Measurements from ENCODE around the gene SH3RF3.

SH3RF3 gene

DNA sequence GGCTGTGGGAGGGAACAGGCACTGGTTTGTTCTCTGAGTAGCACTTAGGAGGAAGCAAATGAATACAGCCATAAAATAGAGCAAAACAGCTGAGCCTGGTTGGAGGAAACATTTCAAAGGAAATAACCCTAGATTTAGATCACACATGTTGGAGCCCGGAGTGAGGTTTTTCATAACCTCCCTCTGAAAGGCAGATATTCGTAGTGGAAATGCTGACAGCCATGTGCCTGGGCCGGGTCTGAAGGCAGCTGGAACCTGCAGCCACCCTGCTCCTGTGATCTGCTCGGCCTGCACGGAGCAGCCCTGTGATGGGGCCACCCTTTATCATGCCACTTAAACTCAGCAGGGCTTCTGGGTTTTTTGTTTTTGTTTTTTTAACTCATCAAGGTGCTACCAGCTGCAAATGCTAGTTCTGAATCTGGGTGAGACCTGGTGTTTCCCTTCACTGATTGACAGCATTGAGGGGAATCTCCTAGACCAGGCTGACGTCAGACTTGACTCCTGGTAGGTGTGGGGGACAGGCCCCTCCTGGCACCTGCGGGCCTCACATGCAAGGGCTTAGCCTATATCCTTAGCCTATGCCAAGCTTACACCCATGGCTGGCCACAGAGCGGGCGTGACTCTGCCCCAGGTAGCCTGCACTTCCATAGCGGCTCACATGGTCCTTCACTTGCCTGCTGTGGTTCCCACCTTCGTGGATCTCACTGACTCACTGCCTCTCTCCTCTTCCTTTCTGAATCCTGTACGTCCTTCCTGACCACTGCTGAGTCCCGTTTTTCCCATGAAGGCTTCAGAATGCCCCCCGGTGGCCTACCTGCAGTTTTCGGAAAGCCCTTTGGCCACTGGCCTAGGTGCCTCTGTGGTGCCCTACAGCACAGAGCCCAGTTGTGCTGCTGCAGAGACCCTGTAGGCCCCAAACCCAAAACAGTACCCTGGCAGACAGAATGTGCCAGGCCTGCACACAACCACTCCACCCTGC is 267.5 kb downstream of the SH3RF3 start:
- Mint-ChIP-seq H3K36me3 (peaks cover 4% of the 10 kb centered on the region), H3K27me3 (no peaks in the 10 kb centered on the region), H3K4me1 (ENCODE audit: low read depth) (peaks cover 17% of the 10 kb centered on the region), H3K27ac (no peak overlapping the region), H3K4me3 (no peak overlapping the region), H3K9me3 (ENCODE audit: low read depth) (no peaks in the 10 kb centered on the region)

- Mint-ChIP-seq H3K27ac (no peak overlapping the region), H3K27me3 (no peaks in the 10 kb centered on the region), H3K4me1 (ENCODE audit: low read depth) (peaks cover 20% of the 10 kb centered on the region), H3K36me3 (peaks cover 4% of the 10 kb centered on the region), H3K9me3 (ENCODE audit: low read depth) (no peaks in the 10 kb centered on the region), H3K4me3 (no peak overlapping the region)
Observed at GRCh38 chr2:109397893-109398292, 268.9 kb downstream of the SH3RF3 start.

- H3K4me3 Mint-ChIP-seq, result no peak overlapping the region
- no peak overlapping the region for H3K27ac Mint-ChIP-seq
- peaks cover 4% of the 10 kb centered on the region for H3K36me3 Mint-ChIP-seq
- no peaks in the 10 kb centered on the region for H3K27me3 Mint-ChIP-seq
- peaks cover 25% of the 10 kb centered on the region for H3K4me1 Mint-ChIP-seq (ENCODE audit: low read depth)
- H3K9me3 Mint-ChIP-seq (ENCODE audit: low read depth), result no peaks in the 10 kb centered on the region
Observed at GRCh38 chr2:109398366-109399015, 269.5 kb downstream of the SH3RF3 start.

GRCh38 chr2:109399066-109399465 is 270.1 kb downstream of the SH3RF3 start:
- no peaks in the 10 kb centered on the region for H3K9me3 Mint-ChIP-seq (ENCODE audit: low read depth)
- H3K4me3 Mint-ChIP-seq, result no peak overlapping the region
- peaks cover 4% of the 10 kb centered on the region for H3K36me3 Mint-ChIP-seq
- H3K4me1 Mint-ChIP-seq (ENCODE audit: low read depth), result peaks cover 25% of the 10 kb centered on the region
- H3K27ac Mint-ChIP-seq, result no peak overlapping the region
- H3K27me3 Mint-ChIP-seq, result no peaks in the 10 kb centered on the region

- H3K4me1 Mint-ChIP-seq (ENCODE audit: low read depth), result peaks cover 25% of the 10 kb centered on the region
- no peak overlapping the region for H3K4me3 Mint-ChIP-seq
- no peaks in the 10 kb centered on the region for H3K9me3 Mint-ChIP-seq (ENCODE audit: low read depth)
- no peak overlapping the region for H3K27ac Mint-ChIP-seq
- H3K27me3 Mint-ChIP-seq, result no peaks in the 10 kb centered on the region
- peaks cover 8% of the 10 kb centered on the region for H3K36me3 Mint-ChIP-seq
Observed at GRCh38 chr2:109400102-109400501, 271.1 kb downstream of the SH3RF3 start.

- Mint-ChIP-seq H3K4me1 (ENCODE audit: low read depth) (peaks cover 20% of the 10 kb centered on the region), H3K27me3 (no peaks in the 10 kb centered on the region), H3K27ac (no peak overlapping the region), H3K9me3 (ENCODE audit: low read depth) (no peaks in the 10 kb centered on the region), H3K4me3 (no peak overlapping the region), H3K36me3 (peaks cover 12% of the 10 kb centered on the region)
Observed at GRCh38 chr2:109401370-109401769, 272.4 kb downstream of the SH3RF3 start.

GRCh38 chr2:109402180-109402579 is 273.2 kb downstream of the SH3RF3 start:
- no peaks in the 10 kb centered on the region for H3K9me3 Mint-ChIP-seq (ENCODE audit: low read depth)
- peaks cover 12% of the 10 kb centered on the region for H3K4me1 Mint-ChIP-seq (ENCODE audit: low read depth)
- H3K27ac Mint-ChIP-seq, result no peak overlapping the region
- H3K27me3 Mint-ChIP-seq, result no peaks in the 10 kb centered on the region
- peaks cover 12% of the 10 kb centered on the region for H3K36me3 Mint-ChIP-seq
- no peak overlapping the region for H3K4me3 Mint-ChIP-seq

- no peaks in the 10 kb centered on the region for H3K9me3 Mint-ChIP-seq (ENCODE audit: low read depth)
- H3K27me3 Mint-ChIP-seq, result no peaks in the 10 kb centered on the region
- peaks cover 12% of the 10 kb centered on the region for H3K36me3 Mint-ChIP-seq
- peak overlapping the region; percentile 34 for H3K27ac Mint-ChIP-seq
- no peak overlapping the region for H3K4me3 Mint-ChIP-seq
- H3K4me1 Mint-ChIP-seq (ENCODE audit: low read depth), result peaks cover 8% of the 10 kb centered on the region
Observed at GRCh38 chr2:109402980-109403840, 274.2 kb downstream of the SH3RF3 start.

- no peaks in the 10 kb centered on the region for H3K27me3 Mint-ChIP-seq
- H3K27ac Mint-ChIP-seq, result no peak overlapping the region
- peaks cover 8% of the 10 kb centered on the region for H3K4me1 Mint-ChIP-seq (ENCODE audit: low read depth)
- H3K4me3 Mint-ChIP-seq, result no peak overlapping the region
- H3K36me3 Mint-ChIP-seq, result peaks cover 12% of the 10 kb centered on the region
- no peaks in the 10 kb centered on the region for H3K9me3 Mint-ChIP-seq (ENCODE audit: low read depth)
Observed at GRCh38 chr2:109403841-109404201, 274.8 kb downstream of the SH3RF3 start.

DNA sequence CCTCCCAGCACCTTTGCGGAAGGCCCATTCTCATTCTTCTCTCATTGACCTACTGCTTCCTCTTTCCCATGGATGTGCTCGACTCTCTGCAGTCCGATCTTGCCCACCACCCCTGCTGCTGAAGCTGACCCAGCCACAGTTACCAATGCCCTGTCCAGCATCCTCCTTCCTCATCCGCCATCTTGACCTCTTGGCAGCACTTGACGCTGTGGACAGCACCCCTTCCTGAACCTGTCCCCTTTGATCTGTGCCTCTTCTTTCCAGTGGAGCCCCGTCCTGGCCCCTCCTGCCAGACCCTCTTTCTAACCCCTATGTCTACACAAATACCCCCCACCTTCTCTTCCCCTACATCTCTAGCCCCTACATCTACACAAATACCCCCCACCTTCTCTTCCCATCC is 275.7 kb downstream of the SH3RF3 start:
- Mint-ChIP-seq H3K27me3 (no peaks in the 10 kb centered on the region), H3K4me1 (ENCODE audit: low read depth) (peaks cover 8% of the 10 kb centered on the region), H3K9me3 (ENCODE audit: low read depth) (no peaks in the 10 kb centered on the region), H3K36me3 (peaks cover 12% of the 10 kb centered on the region), H3K4me3 (no peak overlapping the region), H3K27ac (no peak overlapping the region)

DNA sequence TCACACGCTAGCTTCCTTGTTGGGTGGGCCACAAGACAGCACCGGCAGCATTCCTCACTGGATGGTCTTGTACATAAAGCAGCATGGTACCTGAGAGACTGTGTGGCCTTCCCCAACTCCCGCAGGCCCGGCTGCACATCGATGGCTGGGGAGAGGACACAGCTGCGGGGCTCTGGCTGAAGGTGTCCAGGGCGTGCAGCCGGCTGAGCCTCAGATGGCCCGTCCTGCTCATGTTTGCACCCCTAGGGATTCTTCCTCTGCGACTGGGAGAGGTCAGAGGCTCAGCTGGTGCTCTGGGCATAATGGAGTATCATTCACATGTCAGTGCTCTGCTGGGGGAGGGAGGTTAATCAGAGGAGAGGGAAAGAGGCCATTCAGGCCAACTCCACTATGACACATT is 276.9 kb downstream of the SH3RF3 start:
- peaks cover 8% of the 10 kb centered on the region for H3K4me1 Mint-ChIP-seq (ENCODE audit: low read depth)
- no peaks in the 10 kb centered on the region for H3K27me3 Mint-ChIP-seq
- H3K9me3 Mint-ChIP-seq (ENCODE audit: low read depth), result no peaks in the 10 kb centered on the region
- no peak overlapping the region for H3K27ac Mint-ChIP-seq
- no peak overlapping the region for H3K4me3 Mint-ChIP-seq
- H3K36me3 Mint-ChIP-seq, result peaks cover 7% of the 10 kb centered on the region

DNA sequence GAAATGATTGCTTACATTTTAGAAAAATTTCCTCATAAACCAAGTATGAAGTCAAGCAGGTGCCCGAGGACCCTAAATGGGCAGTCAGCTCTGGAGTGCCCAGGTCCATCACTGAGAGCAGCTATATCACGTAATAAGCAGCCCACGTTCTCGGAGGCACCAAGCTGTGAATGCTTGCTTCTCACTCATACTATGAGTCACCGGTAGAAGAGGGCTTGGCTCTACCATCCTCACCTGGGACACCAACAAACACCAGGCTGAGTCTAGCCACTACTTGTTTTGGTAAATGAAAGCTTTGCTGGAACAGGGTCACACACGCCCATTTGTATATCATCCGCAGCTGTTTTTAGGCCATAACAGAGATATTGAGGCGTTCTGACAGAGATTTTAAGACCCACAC is 277.3 kb downstream of the SH3RF3 start:
- Mint-ChIP-seq H3K9me3 (ENCODE audit: low read depth) (no peaks in the 10 kb centered on the region), H3K27me3 (no peaks in the 10 kb centered on the region)

DNA sequence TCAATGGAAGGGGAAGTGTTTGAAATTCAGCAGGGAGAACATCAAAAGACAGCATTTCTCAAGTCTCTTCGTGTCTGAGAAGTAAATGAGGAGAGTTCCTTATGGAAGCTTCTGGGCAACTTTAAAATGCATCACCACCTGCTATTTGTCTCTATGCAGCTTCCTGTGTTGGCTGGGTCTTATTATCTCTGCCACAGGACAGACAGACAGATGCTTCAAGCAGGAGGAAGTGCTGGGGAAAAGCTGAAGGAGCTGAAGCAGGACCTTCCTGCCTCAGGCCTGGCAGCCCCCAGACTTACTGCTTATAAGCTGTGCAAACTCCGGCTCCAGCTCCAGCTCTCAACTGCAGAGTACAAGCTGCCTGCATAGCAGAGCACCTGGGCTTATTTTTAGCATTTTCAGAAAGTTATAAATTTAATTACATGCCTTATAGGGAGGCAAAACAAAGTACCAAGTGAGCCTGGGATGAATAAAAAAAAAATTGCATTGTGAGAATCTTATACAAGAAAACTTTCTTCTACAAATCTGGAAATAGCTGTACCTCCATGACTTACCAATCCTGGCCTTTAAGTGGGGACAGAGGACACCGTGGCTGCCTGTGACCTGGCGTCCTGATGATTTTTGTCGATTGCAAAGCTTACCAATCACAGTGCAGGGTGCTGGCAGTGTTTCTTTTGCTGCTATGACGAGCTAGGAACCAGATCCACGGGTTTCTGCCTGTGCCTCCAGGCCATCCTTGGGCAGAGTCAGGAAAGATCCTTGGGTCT is 278.5 kb downstream of the SH3RF3 start:
- Mint-ChIP-seq H3K4me1 (ENCODE audit: low read depth) (peaks cover 8% of the 10 kb centered on the region), H3K27me3 (no peaks in the 10 kb centered on the region), H3K27ac (no peak overlapping the region), H3K9me3 (ENCODE audit: low read depth) (no peaks in the 10 kb centered on the region), H3K36me3 (peaks cover 7% of the 10 kb centered on the region), H3K4me3 (no peak overlapping the region)

More for the DNA sequence above, 277.3 kb downstream of the SH3RF3 start:
- no peak overlapping the region for H3K27ac Mint-ChIP-seq
- H3K4me1 Mint-ChIP-seq (ENCODE audit: low read depth), result peaks cover 8% of the 10 kb centered on the region
- peaks cover 7% of the 10 kb centered on the region for H3K36me3 Mint-ChIP-seq
- H3K4me3 Mint-ChIP-seq, result no peak overlapping the region

DNA sequence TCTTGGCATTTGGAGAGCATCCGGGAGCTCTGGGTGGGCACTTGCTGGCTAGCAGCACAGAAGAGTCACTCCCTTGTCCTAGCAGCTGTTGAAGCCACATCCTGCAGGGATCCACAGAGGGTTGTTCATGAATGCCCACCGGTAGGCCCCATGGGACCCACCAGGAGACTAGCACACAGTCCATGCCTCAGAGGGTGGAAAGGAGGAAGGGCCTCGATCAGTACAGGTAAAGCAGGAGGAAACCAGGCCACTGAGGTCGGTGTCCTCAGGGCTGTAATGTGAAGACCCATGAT is 279.0 kb downstream of the SH3RF3 start:
- Mint-ChIP-seq H3K36me3 (peaks cover 7% of the 10 kb centered on the region), H3K27ac (no peak overlapping the region), H3K27me3 (no peaks in the 10 kb centered on the region), H3K9me3 (ENCODE audit: low read depth) (no peaks in the 10 kb centered on the region), H3K4me3 (no peak overlapping the region), H3K4me1 (ENCODE audit: low read depth) (peaks cover 5% of the 10 kb centered on the region)
